Duodenal mucosa (tissue), 2 donors: ENCODE measurements around the gene NXPH1.

ENCODE experiments used
- H3K27ac ChIP-seq: one replicate; pipeline ENCODE4 v1.7.0; 2013; ENCODE audit warnings: low read depth, low read length
- H3K27me3 ChIP-seq, 2 donors: one replicate each; pipeline ENCODE4 v1.7.0; 2013; ENCODE audit warnings: low read length in 2 of 2, control low read depth in 1 of 2; ENCODE audit not compliant: insufficient read depth in 2 of 2, control insufficient read depth in 1 of 2
- H3K36me3 ChIP-seq, 2 donors: one replicate each; pipeline ENCODE4 v1.7.0; 2013; ENCODE audit warnings: low read length in 2 of 2, control low read depth in 1 of 2; ENCODE audit not compliant: insufficient read depth in 2 of 2, control insufficient read depth in 1 of 2
- H3K4me1 ChIP-seq, 2 donors: one replicate each; pipeline ENCODE4 v1.7.0; 2013; ENCODE audit warnings: low read length in 2 of 2, control low read depth in 1 of 2; ENCODE audit not compliant: insufficient read depth in 2 of 2, control insufficient read depth in 1 of 2
- H3K4me3 ChIP-seq, 2 donors: one replicate each; pipeline ENCODE4 v1.7.0; 2013; ENCODE audit warnings: low read length in 2 of 2, low read depth in 1 of 2
- H3K9ac ChIP-seq, 2 donors: one replicate each; pipeline ENCODE4 v1.7.0; 2013; ENCODE audit warnings: low read length in 2 of 2, low read depth in 1 of 2
- H3K9me3 ChIP-seq, 2 donors: one replicate each; pipeline ENCODE4 v1.7.0; 2013; ENCODE audit warnings: low read length in 2 of 2, control low read depth in 1 of 2; ENCODE audit not compliant: control insufficient read depth in 1 of 2

NXPH1 gene

DNA sequence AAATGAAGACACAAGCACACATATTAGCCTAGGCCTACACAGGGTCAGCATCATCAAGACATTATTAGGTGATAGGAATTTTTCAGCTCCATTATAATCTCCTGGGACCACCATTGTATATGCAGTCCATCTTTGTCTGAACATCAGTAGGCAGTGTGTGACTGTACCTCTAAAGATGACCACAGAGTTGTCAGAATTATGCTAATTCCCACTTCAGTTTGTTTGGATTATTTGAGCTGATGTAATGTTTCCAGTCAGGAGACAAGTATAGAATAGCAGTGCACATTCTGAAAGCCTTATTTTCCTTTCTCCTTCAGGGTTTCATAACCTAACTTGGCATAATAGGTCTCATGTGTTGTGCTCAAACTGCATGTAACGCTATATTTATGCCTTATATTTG lies 306.4 kb downstream of the NXPH1 start:
- Histone ChIP-seq H3K4me3 (no peak overlapping the region), H3K9ac (no peak overlapping the region), H3K36me3 (no peaks in the 10 kb centered on the region), H3K27me3 (no peaks in the 10 kb centered on the region), H3K9me3 (no peaks in the 10 kb centered on the region), H3K4me1 (no peaks in the 10 kb centered on the region), H3K27ac (no peak overlapping the region)

DNA sequence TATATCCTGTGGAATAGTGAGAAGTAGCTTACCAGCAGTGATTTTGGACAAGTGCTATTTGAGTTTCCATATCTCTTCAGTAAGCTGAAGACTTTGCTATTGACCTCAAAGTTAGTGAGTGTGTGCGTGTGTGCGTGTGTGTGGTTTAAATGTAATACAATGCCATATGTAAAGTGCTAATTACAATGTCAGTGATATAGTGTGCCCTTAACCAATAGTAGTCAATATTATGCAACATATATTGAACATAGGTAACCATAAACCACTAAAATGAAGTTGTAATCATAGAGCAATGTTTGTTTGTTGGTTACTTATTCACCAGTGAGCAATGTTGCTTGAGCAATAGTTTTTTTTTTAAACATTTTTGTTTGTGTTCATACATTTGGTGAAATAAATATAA lies 309.4 kb downstream of the NXPH1 start:
- Histone ChIP-seq H3K27ac (no peak overlapping the region), H3K4me3 (no peak overlapping the region), H3K27me3 (no peaks in the 10 kb centered on the region), H3K4me1 (no peaks in the 10 kb centered on the region), H3K36me3 (no peaks in the 10 kb centered on the region), H3K9me3 (no peaks in the 10 kb centered on the region), H3K9ac (no peak overlapping the region)

DNA sequence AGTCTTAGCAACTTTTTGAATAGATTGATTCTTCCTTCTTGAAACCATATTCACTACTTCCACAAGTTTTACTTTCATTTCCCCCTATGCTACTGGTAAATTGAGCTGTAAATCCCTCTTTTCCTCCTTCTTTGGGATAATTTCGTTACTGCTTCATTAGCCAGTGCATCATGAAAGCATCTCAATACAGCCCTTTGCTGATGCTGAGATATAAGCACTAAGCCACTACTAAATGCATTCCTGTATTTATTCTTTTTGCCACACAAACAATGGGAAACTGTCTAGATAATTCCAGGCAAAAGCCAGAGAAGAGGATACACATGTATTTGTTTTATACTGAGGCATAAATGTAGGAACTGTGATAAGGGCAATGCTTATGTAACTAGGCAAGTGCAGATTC lies 313.9 kb downstream of the NXPH1 start:
- Histone ChIP-seq H3K4me1 (no peaks in the 10 kb centered on the region), H3K27me3 (no peaks in the 10 kb centered on the region), H3K27ac (no peak overlapping the region), H3K9me3 (peaks cover 0 to 8% of the 10 kb centered on the region in 2 donors), H3K36me3 (no peaks in the 10 kb centered on the region), H3K9ac (no peak overlapping the region), H3K4me3 (no peak overlapping the region)

DNA sequence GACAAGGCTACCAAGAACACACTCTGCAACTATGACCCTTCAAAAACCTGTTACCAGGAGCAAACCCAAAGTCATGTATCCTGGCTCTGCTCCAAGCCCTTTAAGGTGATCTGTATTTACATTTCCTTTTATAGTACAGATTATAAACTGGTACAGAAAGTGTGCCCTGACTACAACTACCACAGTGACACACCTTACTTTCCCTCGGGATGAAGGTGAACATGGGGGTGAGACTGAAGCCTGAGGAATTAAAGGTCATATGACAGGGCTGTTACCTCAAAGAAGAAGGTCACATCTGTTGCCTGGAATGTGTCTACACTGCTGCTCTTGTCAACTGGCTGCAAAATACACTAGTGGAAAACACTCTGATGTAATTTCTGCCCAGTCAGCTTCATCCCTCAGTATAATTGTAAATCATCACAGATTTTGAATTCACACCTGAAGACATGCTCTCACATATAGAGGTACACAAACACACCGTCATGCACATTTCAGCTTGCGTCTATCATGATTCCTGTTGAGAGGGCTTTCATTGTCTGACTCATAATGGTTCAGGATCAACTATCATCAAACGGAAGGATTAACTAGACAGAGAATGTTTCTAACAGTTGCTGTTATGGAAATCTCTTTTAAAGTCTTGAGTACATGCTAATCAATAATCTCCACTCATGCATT lies 318.3 kb downstream of the NXPH1 start:
- no peaks in the 10 kb centered on the region for H3K4me1 ChIP-seq
- H3K9ac ChIP-seq = no peak overlapping the region
- no peak overlapping the region for H3K27ac ChIP-seq
- no peaks in the 10 kb centered on the region for H3K36me3 ChIP-seq
- H3K9me3 ChIP-seq = peaks cover 0 to 8% of the 10 kb centered on the region in 2 donors
- H3K4me3 ChIP-seq = no peak overlapping the region
- H3K27me3 ChIP-seq = no peaks in the 10 kb centered on the region

DNA sequence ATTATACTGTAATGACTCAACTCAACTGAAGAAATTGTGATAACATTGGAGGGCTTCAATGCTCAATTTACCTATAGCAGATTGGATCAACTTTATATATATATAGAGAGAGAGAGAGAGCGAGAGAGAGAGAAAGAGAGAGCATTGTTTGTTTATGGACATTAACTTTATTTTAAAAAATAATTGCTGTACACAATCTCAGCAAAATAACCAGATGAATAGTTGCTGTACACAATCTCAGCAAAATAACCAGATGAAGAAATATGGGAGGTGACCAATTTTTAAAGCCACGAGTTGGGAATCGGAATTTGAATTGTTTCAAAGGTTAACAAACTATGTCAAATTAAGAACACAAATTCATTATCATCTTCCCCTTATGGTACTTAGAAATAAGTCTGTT lies 319.9 kb downstream of the NXPH1 start:
- Histone ChIP-seq H3K9me3 (peaks cover 0 to 8% of the 10 kb centered on the region in 2 donors), H3K36me3 (no peaks in the 10 kb centered on the region)

DNA sequence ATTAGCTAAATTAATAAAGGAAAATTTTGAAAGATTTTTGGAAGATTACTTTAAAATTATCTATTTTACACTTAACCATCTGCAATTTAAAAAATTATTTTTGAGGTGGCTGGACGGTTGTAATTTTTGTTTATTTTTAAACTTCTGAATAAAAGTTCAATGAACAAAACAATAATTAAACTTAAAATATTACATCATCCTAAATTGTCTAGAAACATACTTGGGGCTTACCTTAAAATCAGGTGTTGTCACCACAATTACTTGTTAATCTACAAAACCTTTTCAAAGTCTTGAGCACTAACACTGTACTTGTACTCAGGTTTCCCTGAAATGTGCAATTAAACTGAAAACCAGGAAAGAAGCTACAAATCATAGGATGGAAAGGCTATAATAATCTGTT lies 328.3 kb downstream of the NXPH1 start:
- H3K27ac ChIP-seq = no peak overlapping the region
- H3K36me3 ChIP-seq = no peaks in the 10 kb centered on the region
- H3K4me3 ChIP-seq = no peak overlapping the region
- H3K27me3 ChIP-seq = no peaks in the 10 kb centered on the region
- peaks cover 0 to 7% of the 10 kb centered on the region in 2 donors for H3K9me3 ChIP-seq
- H3K4me1 ChIP-seq = no peaks in the 10 kb centered on the region
- H3K9ac ChIP-seq = no peak overlapping the region

More for the DNA sequence above, 319.9 kb downstream of the NXPH1 start:
- H3K9ac ChIP-seq = no peak overlapping the region
- H3K27me3 ChIP-seq = no peaks in the 10 kb centered on the region
- H3K4me3 ChIP-seq = no peak overlapping the region
- H3K4me1 ChIP-seq = no peaks in the 10 kb centered on the region
- no peak overlapping the region for H3K27ac ChIP-seq

DNA sequence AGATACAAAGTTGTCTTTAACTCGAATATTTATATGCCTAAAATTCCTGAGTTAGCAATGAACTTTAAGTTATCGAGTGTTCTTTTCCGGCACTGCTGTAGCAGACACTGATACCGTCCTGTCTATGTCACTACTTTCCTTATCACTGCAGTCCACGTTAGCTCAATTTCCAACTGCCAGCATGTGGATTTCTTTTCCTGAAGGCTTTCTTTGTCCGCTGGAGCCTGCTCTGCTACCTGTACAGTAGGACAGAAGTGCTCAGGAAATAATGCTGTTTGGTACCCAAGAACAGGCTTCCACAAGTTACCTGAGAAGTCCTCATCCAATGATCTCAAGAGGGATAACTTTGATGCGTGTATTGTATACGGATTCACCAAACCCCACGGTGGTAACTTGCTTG lies 329.4 kb downstream of the NXPH1 start:
- no peak overlapping the region for H3K9ac ChIP-seq
- H3K27me3 ChIP-seq = no peaks in the 10 kb centered on the region
- no peaks in the 10 kb centered on the region for H3K4me1 ChIP-seq
- H3K36me3 ChIP-seq = no peaks in the 10 kb centered on the region
- no peak overlapping the region for H3K27ac ChIP-seq
- H3K9me3 ChIP-seq = peaks cover 0 to 7% of the 10 kb centered on the region in 2 donors
- no peak overlapping the region for H3K4me3 ChIP-seq

DNA sequence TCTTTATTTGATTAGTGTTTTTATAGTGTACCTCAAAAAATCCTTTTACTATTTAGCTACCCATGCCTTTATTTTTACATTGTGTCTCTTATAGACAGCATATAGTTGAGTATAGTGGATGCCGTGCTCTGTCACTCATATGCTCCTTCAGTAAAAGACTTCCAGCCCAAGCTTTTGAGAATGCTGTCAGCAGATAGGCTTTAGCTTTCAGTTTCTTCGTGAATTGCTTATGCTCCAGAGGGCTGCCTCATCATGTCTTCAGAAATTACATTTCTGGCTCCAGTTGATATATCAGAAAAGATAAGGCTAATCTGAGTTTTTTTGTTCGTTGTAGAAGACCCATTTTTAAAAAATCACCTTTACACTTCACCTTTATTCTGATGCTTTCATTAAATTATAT lies 332.0 kb downstream of the NXPH1 start:
- H3K9ac ChIP-seq = no peak overlapping the region
- no peaks in the 10 kb centered on the region for H3K27me3 ChIP-seq
- no peak overlapping the region for H3K27ac ChIP-seq
- no peaks in the 10 kb centered on the region for H3K4me1 ChIP-seq
- H3K4me3 ChIP-seq = no peak overlapping the region
- no peaks in the 10 kb centered on the region for H3K9me3 ChIP-seq
- no peaks in the 10 kb centered on the region for H3K36me3 ChIP-seq

DNA sequence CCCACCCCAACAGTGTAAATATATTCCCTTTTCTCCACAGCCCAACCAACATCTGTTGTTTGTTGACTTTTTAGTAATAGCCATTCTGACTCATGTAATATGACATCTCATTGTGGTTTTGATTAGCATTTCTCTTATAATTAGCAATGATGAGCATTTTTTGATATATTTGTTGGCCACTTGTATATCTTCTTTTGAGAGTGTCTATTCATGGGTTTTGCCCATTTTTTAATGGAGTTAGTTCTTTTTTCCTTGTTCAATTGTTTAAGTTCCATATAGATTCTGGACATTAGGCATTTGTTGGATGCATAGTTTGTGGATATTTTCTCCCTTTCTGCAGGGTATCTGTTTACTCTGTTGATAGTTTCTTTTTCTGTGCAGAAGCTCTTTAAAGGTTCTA lies 340.1 kb downstream of the NXPH1 start:
- H3K27ac ChIP-seq = no peak overlapping the region
- H3K4me1 ChIP-seq = no peaks in the 10 kb centered on the region
- no peaks in the 10 kb centered on the region for H3K36me3 ChIP-seq
- H3K9me3 ChIP-seq = peaks cover 0 to 4% of the 10 kb centered on the region in 2 donors
- no peaks in the 10 kb centered on the region for H3K27me3 ChIP-seq
- H3K4me3 ChIP-seq = no peak overlapping the region
- no peak overlapping the region for H3K9ac ChIP-seq

DNA sequence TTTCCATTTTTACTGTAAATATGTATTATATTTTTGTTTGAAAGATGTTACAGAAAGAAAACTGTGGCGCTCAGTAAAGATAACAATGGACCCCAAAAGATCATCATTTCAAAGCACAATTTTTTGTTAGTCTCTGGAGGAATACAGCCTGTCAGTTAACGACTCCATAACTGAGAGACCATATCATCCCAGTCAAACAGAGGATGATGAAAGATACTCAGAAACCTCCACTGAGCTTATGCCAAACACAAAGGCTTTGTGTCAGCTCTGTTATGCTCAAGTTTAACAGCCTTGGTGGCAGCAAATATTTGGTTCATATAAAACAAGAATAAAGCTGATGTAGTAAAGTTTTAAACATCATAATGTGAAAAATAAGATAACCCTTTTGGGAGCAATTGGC lies 345.1 kb downstream of the NXPH1 start:
- Histone ChIP-seq H3K9me3 (peaks cover 0 to 9% of the 10 kb centered on the region in 2 donors), H3K4me3 (no peak overlapping the region), H3K4me1 (no peaks in the 10 kb centered on the region), H3K9ac (no peak overlapping the region), H3K36me3 (no peaks in the 10 kb centered on the region), H3K27ac (no peak overlapping the region), H3K27me3 (no peaks in the 10 kb centered on the region)

DNA sequence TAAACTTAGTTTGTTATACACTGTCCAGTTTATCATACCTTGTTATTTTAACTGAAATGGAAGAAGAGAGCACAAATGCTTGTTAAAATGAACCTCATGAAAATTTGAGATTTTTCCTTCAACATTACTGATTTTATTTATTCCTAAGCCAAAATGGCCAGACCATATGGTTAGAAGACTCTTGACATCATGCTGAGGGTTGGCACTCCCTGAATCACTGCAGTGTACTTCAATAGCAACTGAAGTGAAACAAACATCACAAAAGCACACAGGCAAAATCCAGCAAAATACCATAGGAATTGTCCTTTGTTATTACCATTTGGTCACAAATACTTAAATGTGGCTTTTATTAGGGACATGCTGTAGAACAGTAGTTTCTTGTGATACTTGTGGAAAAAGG lies 347.8 kb downstream of the NXPH1 start:
- Histone ChIP-seq H3K27ac (no peak overlapping the region), H3K4me3 (no peak overlapping the region), H3K36me3 (no peaks in the 10 kb centered on the region), H3K9ac (no peak overlapping the region), H3K4me1 (no peaks in the 10 kb centered on the region), H3K9me3 (peaks cover 0 to 11% of the 10 kb centered on the region in 2 donors), H3K27me3 (no peaks in the 10 kb centered on the region)
